B cell (primary cell): Measurements from ENCODE around the gene PTPRE. TPM values are rescaled to one million over a fixed set of nuclear protein-coding genes. Genes with fewer than 3 reads are reported as not detected.

Experiments used
- ATAC-seq: fragments of 200-7000 bp; cut with Tn5 transposase; one replicate; pipeline ENCODE4 v1.10.0; 2021; ENCODE audit warnings: low read depth, mild to moderate bottlenecking, moderate number of reproducible peaks, moderate library complexity
- CTCF ChIA-PET: fragments of 350-600 bp; sonication (Branson Sonifier 250); formaldehyde crosslinking; loops from one replicate; lab custom pipeline; 2021; ENCODE audit warnings: antibody characterized with exemption, inconsistent platforms; lab: Charles Lee
- POLR2A ChIA-PET: fragments of 350-600 bp; sonication (Branson Sonifier 250); formaldehyde crosslinking; loops from one replicate; lab custom pipeline; 2021; ENCODE audit warnings: antibody characterized with exemption; lab: Charles Lee
- DNase-seq: peaks from one replicate; pipeline ENCODE4 v3.0.0; 2013
- H2AFZ ChIP-seq: 2 replicates; pipeline ENCODE4 v1.6.1; 2012; ENCODE audit warnings: mild to moderate bottlenecking, low read depth, low read length; ENCODE audit not compliant: insufficient read depth, poor library complexity, severe bottlenecking
- H3K27ac ChIP-seq, 2 donors: 1 replicate in 1 of 2; 2 replicates in 1 of 2; pipeline ENCODE4 v1.5.1; 2012 to 2013; ENCODE audit warnings: low read length in 2 of 2, mild to moderate bottlenecking in 2 of 2, moderate library complexity in 1 of 2
- H3K27me3 ChIP-seq, 4 experiments: fragments of 200-600 bp in 1 of 4; sonication (generic) in 1 of 4; replicated peaks in 1 of 4; 1 replicate in 2 of 4; 2 replicates in 2 of 4; pipeline versions ENCODE4 v1.6.1 to v1.7.0; 2013 to 2016; ENCODE audit warnings: low read length in 3 of 4, mild to moderate bottlenecking in 2 of 4, mixed read lengths in 1 of 4, moderate library complexity in 1 of 4; ENCODE audit not compliant: insufficient read depth in 4 of 4, control insufficient read depth in 3 of 4; ENCODE audit errors: control extremely low read depth in 1 of 4
- H3K36me3 ChIP-seq, 2 experiments: replicated peaks in 1 of 2; 1 replicate in 1 of 2; 2 replicates in 1 of 2; pipeline versions ENCODE4 v1.6.1 to v1.7.1; 2013; ENCODE audit warnings: low read length in 1 of 2; ENCODE audit not compliant: insufficient read depth in 2 of 2, control insufficient read depth in 1 of 2; ENCODE audit errors: control extremely low read depth in 1 of 2, extremely low read depth in 1 of 2
- H3K4me1 ChIP-seq, 2 donors: fragments of 200-600 bp in 1 of 2; sonication (generic) in 1 of 2; 1 replicate in 1 of 2; 2 replicates in 1 of 2; pipeline versions ENCODE4 v1.5.1 to v1.6.1; 2013 to 2017; ENCODE audit warnings: low read length in 2 of 2; ENCODE audit not compliant: control insufficient read depth in 2 of 2, insufficient read depth in 2 of 2
- H3K4me2 ChIP-seq: replicated peaks from 2 replicates; pipeline ENCODE3; 2012; ENCODE audit warnings: mild to moderate bottlenecking, low read depth, low read length; ENCODE audit not compliant: poor library complexity, severe bottlenecking
- H3K4me3 ChIP-seq, 5 experiments: fragments of 200-600 bp in 1 of 5; sonication (generic) in 1 of 5; 1 replicate in 3 of 5; 2 replicates in 2 of 5; pipeline versions ENCODE4 v1.5.1 to v1.7.0; 2011 to 2016; ENCODE audit warnings: low read length in 4 of 5, mild to moderate bottlenecking in 4 of 5, low read depth in 2 of 5, control low read depth in 1 of 5, moderate library complexity in 1 of 5; ENCODE audit not compliant: insufficient read depth in 1 of 5; ENCODE audit errors: control extremely low read depth in 1 of 5, extremely low read depth in 1 of 5
- H3K79me2 ChIP-seq: fragments of 200-600 bp; sonication (generic); one replicate; pipeline ENCODE4 v1.6.0; 2016; ENCODE audit warnings: low read length; ENCODE audit not compliant: control insufficient read depth, insufficient read depth
- H3K9ac ChIP-seq: fragments of 200-600 bp; sonication (generic); 2 replicates; pipeline ENCODE4 v1.6.1; 2017; ENCODE audit warnings: mild to moderate bottlenecking, low read length, moderate library complexity
- H3K9me3 ChIP-seq, 3 donors: one replicate each; pipeline versions ENCODE4 v1.6.1 to v1.7.1; 2013; ENCODE audit warnings: low read length in 2 of 3; ENCODE audit not compliant: control insufficient read depth in 2 of 3, insufficient read depth in 1 of 3; ENCODE audit errors: control extremely low read depth in 1 of 3
- H4K20me1 ChIP-seq: 2 replicates; pipeline ENCODE4 v1.6.0; 2012; ENCODE audit warnings: mild to moderate bottlenecking, low read length; ENCODE audit not compliant: insufficient read depth, control insufficient read depth, poor library complexity, severe bottlenecking
- H3K27ac Mint-ChIP-seq: one replicate; pipeline ENCODE4 v1.8.0; 2021; ENCODE audit warnings: mixed read lengths
- H3K27me3 Mint-ChIP-seq: one replicate; pipeline ENCODE4 v1.8.0; 2021; ENCODE audit warnings: mixed read lengths
- H3K4me1 Mint-ChIP-seq: one replicate; pipeline ENCODE4 v1.8.0; 2021; ENCODE audit warnings: mixed read lengths
- H3K4me3 Mint-ChIP-seq: one replicate; pipeline ENCODE4 v1.8.0; 2021; ENCODE audit warnings: mixed read lengths
- H3K9me3 Mint-ChIP-seq: one replicate; pipeline ENCODE4 v1.8.0; 2022; ENCODE audit warnings: mixed read lengths; ENCODE audit not compliant: insufficient read depth
- CTCF ChIP-seq: fragments of 200-600 bp; IDR thresholded peaks from one replicate; pipeline ENCODE4 v1.8.0; 2022; ENCODE audit warnings: antibody characterized with exemption, mild to moderate bottlenecking
- EZH2 ChIP-seq: IDR thresholded peaks from 2 replicates; pipeline ENCODE4 v1.6.1; 2012; ENCODE audit warnings: borderline replicate concordance, low read depth, mild to moderate bottlenecking, moderate library complexity, low read length; ENCODE audit not compliant: insufficient read depth, poor library complexity, severe bottlenecking
- WGBS: methylation state at CpG from one replicate; pipeline ENCODE4 v1.1.5; 2013; ENCODE audit warnings: missing lambda C conversion rate; ENCODE audit not compliant: insufficient coverage; 5-methylcytosine and 5-hydroxymethylcytosine counted together
- intact Hi-C: fragments of 100-400 bp; cut with micrococcal nuclease; formaldehyde crosslinking; loops from one replicate; pipeline ENCODE4 v1.10.0; 2022
- polyA plus RNA-seq: library from polyadenylated mRNA; depleted of rRNA; stranded (reverse); fragments of >200 nt; gene quantifications from 2 replicates; pipeline ENCODE4 v1.2.3, GENCODE V29; 2012
- total RNA-seq, 2 donors: library from RNA; stranded (reverse); fragments of 120-200 nt in 1 of 2; gene quantifications; 1 replicate in 1 of 2; 2 replicates in 1 of 2; pipeline versions ENCODE4 v1.2.3 to v1.2.4, GENCODE V29; 2013 to 2022

Gene PTPRE
- total and polyA plus RNA-seq, 2 donors (not counting 1 experiment from before 2014, with no cell fraction given) = 6.6 to 32.7 TPM

GRCh38 chr10:127884501-127884900 lies 22.4 kb upstream of the PTPRE start:
- WGBS = 83% methylated on average over 5 of the region's 5 CpGs
- DNase-seq = no peak
- no peak overlapping the region for H3K27ac ChIP-seq
- no peak overlapping the region for H3K4me3 ChIP-seq
- H3K4me3 Mint-ChIP-seq = no peak overlapping the region
- ChIA-PET POLR2A (no interaction called here), CTCF (no interaction called here)
- peaks cover 17 to 26% of the 10 kb centered on the region in 2 donors for H3K4me1 ChIP-seq
- H4K20me1 ChIP-seq = no peaks in the 10 kb centered on the region
- H3K27ac Mint-ChIP-seq = no peak overlapping the region
- no peaks in the 10 kb centered on the region for H3K36me3 ChIP-seq
- H3K27me3 ChIP-seq = peaks cover 0 to 3% (median 0%) of the 10 kb centered on the region in 4 experiments
- H3K9me3 Mint-ChIP-seq = no peaks in the 10 kb centered on the region
- H3K4me2 ChIP-seq = no peak overlapping the region
- H3K27me3 Mint-ChIP-seq = peaks cover 5% of the 10 kb centered on the region
- H3K4me1 Mint-ChIP-seq = peaks cover 19% of the 10 kb centered on the region
- no peaks in the 10 kb centered on the region for H3K79me2 ChIP-seq
- ATAC-seq = no peak
- no peaks in the 10 kb centered on the region for H3K9me3 ChIP-seq
- no peak overlapping the region for H3K9ac ChIP-seq
- intact Hi-C loops = no loop called here
- no peak overlapping the region for H2AFZ ChIP-seq
- TF ChIP-seq EZH2 = no peak
- no peak for TF ChIP-seq CTCF

- Histone ChIP-seq H3K4me1 (peaks cover under 1 to 8% of the 10 kb centered on the region in 2 donors), H3K27ac (no peak overlapping the region), H3K79me2 (no peaks in the 10 kb centered on the region), H3K36me3 (no peaks in the 10 kb centered on the region), H4K20me1 (no peaks in the 10 kb centered on the region), H3K9me3 (no peaks in the 10 kb centered on the region), H3K27me3 (peaks cover 0 to 3% (median 0%) of the 10 kb centered on the region in 4 experiments), H3K9ac (no peak overlapping the region), H2AFZ (no peak overlapping the region), H3K4me3 (no peak overlapping the region), H3K4me2 (no peak overlapping the region)
- Mint-ChIP-seq H3K4me3 (no peak overlapping the region), H3K27ac (no peak overlapping the region), H3K27me3 (peaks cover 5% of the 10 kb centered on the region), H3K4me1 (peaks cover 4% of the 10 kb centered on the region), H3K9me3 (no peaks in the 10 kb centered on the region)
- TF ChIP-seq CTCF = no peak
- TF ChIP-seq EZH2 = no peak
- ChIA-PET POLR2A (no interaction called here), CTCF (no interaction called here)
- intact Hi-C loops = no loop called here
- DNase-seq (no peak), ATAC-seq (no peak)
- 97% methylated on average over 9 of the region's 12 CpGs for WGBS
These were observed 20.4 kb upstream of the PTPRE start for GRCh38 chr10:127886371-127887051.
